Osteocyte (in vitro differentiated cells): ENCODE results near the gene CNST. TPM values are rescaled to one million over a fixed set of nuclear protein-coding genes. Genes with fewer than 3 reads are reported as not detected.

Experiments used
- DNase-seq: peaks from one replicate; pipeline ENCODE4 v3.0.0; 2021; ENCODE audit warnings: mixed read lengths; ENCODE audit not compliant: unreplicated experiment; ENCODE audit errors: extremely low spot score
- H3K27ac Mint-ChIP-seq: one replicate; pipeline ENCODE4 v1.8.0; 2021; ENCODE audit warnings: mild to moderate bottlenecking, mixed read lengths; ENCODE audit not compliant: unreplicated experiment
- H3K27me3 Mint-ChIP-seq: one replicate; pipeline ENCODE4 v1.8.0; 2021; ENCODE audit warnings: mixed read lengths; ENCODE audit not compliant: unreplicated experiment
- H3K36me3 Mint-ChIP-seq: one replicate; pipeline ENCODE4 v1.8.0; 2021; ENCODE audit warnings: mixed read lengths; ENCODE audit not compliant: unreplicated experiment
- H3K4me1 Mint-ChIP-seq: one replicate; pipeline ENCODE4 v1.8.0; 2021; ENCODE audit warnings: mixed read lengths; ENCODE audit not compliant: unreplicated experiment
- H3K4me3 Mint-ChIP-seq: one replicate; pipeline ENCODE4 v1.8.0; 2021; ENCODE audit warnings: mild to moderate bottlenecking, moderate library complexity, mixed read lengths; ENCODE audit not compliant: unreplicated experiment
- H3K9me3 Mint-ChIP-seq: one replicate; pipeline ENCODE4 v1.8.0; 2021; ENCODE audit warnings: mixed read lengths; ENCODE audit not compliant: unreplicated experiment
- total RNA-seq: library from RNA; stranded (reverse); gene quantifications from 2 replicates; pipeline ENCODE4 v1.2.1, GENCODE V29; 2021
- TF ChIP-seq, protein P1 (sequence below): fragments of 200-600 bp; sonication (generic); IDR thresholded peaks from 2 replicates; pipeline ENCODE4 v1.5.0; 2021; ENCODE audit warnings: antibody characterized with exemption, mild to moderate bottlenecking, moderate library complexity

The CNST gene
- total RNA-seq, 1 donor from 2014 or later = 26.8 TPM

DNA sequence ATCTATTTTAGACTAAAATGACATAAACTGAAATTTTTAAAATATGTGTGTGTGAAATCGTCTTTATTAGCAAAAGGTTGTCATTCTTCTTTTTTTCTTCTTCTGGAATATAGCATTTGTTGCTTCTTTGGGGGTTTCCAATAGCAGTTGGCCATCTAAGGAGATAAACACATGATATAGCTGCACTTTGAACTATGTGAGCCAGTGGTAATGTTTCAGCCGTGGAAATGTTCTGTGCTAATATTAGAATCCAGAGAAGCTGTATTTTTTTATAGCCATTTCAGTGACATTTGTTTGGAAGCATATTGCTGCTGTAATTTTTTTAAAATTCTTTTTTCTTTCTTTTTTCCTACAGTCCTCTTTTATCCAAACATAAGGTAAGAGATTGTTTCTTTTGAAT, 75.1 kb downstream of the CNST start:
- Mint-ChIP-seq H3K9me3 (no peaks in the 10 kb centered on the region), H3K36me3 (peaks cover 21% of the 10 kb centered on the region), H3K4me1 (peaks cover 10% of the 10 kb centered on the region), H3K4me3 (no peak overlapping the region), H3K27me3 (no peaks in the 10 kb centered on the region), H3K27ac (peak overlapping the region; percentile 2)
- TF ChIP-seq, protein P1, sequence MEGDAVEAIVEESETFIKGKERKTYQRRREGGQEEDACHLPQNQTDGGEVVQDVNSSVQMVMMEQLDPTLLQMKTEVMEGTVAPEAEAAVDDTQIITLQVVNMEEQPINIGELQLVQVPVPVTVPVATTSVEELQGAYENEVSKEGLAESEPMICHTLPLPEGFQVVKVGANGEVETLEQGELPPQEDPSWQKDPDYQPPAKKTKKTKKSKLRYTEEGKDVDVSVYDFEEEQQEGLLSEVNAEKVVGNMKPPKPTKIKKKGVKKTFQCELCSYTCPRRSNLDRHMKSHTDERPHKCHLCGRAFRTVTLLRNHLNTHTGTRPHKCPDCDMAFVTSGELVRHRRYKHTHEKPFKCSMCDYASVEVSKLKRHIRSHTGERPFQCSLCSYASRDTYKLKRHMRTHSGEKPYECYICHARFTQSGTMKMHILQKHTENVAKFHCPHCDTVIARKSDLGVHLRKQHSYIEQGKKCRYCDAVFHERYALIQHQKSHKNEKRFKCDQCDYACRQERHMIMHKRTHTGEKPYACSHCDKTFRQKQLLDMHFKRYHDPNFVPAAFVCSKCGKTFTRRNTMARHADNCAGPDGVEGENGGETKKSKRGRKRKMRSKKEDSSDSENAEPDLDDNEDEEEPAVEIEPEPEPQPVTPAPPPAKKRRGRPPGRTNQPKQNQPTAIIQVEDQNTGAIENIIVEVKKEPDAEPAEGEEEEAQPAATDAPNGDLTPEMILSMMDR = no peak
- DNase-seq = no peak

DNA sequence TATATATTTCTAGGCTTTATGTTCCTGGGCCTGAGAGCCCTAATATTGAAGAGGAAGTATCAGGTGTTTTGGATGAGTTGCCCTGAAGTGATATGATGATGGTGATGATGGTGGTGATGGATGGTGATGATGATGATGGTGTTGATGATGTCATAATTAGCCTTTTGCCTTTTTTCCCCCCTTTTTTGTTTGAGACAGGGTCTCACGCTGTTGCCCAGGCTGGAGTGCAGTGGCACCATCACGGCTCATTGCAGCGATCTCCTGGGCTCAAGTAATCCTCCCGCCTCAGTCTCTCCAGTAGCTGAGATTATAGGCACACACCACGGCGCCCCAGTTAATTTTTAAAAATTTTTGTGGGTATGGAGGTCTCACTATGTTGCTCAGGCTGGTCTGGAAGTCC, 76.5 kb downstream of the CNST start:
- H3K36me3 Mint-ChIP-seq = peaks cover 29% of the 10 kb centered on the region
- DNase-seq = no peak
- H3K27me3 Mint-ChIP-seq = no peaks in the 10 kb centered on the region
- TF ChIP-seq, protein P1 = no peak
- peaks cover 22% of the 10 kb centered on the region for H3K4me1 Mint-ChIP-seq
- H3K9me3 Mint-ChIP-seq = no peaks in the 10 kb centered on the region
- no peak overlapping the region for H3K4me3 Mint-ChIP-seq
- no peak overlapping the region for H3K27ac Mint-ChIP-seq

DNA sequence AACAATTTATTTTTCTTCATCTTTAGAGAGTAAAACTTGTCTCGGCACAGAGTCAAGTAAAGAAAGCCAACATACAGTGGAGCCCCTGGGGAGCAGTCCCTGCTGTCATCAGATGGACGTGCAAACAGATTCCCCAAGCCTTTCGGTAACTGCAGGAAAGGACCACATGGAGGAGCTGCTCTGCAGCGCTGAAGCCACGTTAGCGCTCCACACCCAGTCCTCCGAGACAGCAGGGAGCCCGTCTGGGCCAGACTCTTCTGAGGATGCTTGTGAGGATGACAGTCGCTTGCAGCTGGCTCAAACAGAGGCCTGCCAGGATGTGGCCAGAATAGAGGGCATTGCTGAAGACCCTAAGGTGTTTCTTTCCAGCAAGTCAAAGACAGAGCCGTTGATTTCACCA, 80.9 kb downstream of the CNST start:
- H3K4me3 Mint-ChIP-seq = no peak overlapping the region
- no peaks in the 10 kb centered on the region for H3K9me3 Mint-ChIP-seq
- H3K36me3 Mint-ChIP-seq = peaks cover 34% of the 10 kb centered on the region
- H3K27ac Mint-ChIP-seq = peak overlapping the region; percentile 71
- no peak for DNase-seq
- no peaks in the 10 kb centered on the region for H3K27me3 Mint-ChIP-seq
- peaks cover 15% of the 10 kb centered on the region for H3K4me1 Mint-ChIP-seq
- TF ChIP-seq, protein P1 = peak; percentile 75

DNA sequence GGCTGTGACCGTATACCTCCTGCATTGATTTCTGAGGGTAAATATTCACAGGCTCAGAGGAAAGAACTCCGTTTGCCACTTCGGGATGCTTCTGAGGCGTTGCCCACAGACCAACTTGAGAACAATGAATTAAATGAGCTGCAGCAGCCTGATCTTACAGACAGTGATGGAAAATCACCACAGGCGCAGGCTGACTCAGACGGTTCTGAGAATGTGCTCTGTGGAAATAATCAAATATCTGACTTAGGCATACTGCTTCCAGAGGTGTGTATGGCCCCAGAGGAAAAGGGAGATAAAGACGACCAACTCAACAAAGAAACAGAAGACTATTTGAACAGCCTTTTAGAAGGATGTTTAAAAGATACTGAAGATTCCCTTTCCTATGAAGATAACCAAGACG, 81.3 kb downstream of the CNST start:
- H3K9me3 Mint-ChIP-seq = no peaks in the 10 kb centered on the region
- DNase-seq = no peak
- H3K4me3 Mint-ChIP-seq = peak overlapping the region; percentile 7
- peaks cover 15% of the 10 kb centered on the region for H3K4me1 Mint-ChIP-seq
- peaks cover 34% of the 10 kb centered on the region for H3K36me3 Mint-ChIP-seq
- H3K27me3 Mint-ChIP-seq = no peaks in the 10 kb centered on the region
- TF ChIP-seq, protein P1 = no peak
- H3K27ac Mint-ChIP-seq = peak overlapping the region; percentile 71

DNA sequence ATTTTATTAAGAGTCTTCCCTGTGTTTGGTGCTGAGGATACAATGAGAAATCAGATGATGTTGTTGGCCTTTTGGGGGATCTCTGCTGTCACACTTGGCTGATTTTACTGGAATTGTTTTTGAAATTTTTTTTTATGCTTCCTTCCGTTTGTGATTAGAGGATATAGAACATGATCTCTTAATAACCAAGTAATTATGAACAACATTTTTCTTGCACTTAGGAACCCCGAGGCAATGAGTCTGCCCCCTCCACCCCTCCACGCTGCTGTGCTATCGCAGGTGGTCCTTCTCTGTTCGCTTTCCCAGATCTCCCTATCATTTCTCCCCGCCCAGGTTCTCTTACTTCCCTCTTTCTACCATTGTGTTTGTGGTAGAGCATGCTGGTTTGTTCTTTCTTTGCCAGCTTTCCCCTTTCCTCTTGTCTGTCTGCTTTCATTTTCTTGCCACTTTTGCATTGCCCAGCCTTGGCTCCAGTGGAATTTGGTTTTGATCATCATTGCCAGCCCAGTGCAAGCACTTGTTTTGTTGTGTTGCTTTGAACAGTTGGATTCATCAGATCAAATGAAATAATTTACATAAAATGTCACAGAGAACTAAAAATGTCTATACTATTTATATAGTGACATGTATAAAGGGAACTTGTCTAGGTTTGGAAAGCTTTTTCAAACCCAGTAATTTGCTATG, 84.9 kb downstream of the CNST start:
- H3K27ac Mint-ChIP-seq = no peak overlapping the region
- no peaks in the 10 kb centered on the region for H3K27me3 Mint-ChIP-seq
- H3K4me3 Mint-ChIP-seq = no peak overlapping the region
- no peaks in the 10 kb centered on the region for H3K9me3 Mint-ChIP-seq
- TF ChIP-seq, protein P1 = no peak
- peaks cover 15% of the 10 kb centered on the region for H3K4me1 Mint-ChIP-seq
- no peak for DNase-seq
- peaks cover 27% of the 10 kb centered on the region for H3K36me3 Mint-ChIP-seq
